NAMALWA (cell line): Measurements from ENCODE around the gene PRM1.
A peak's percentile ranks its signal among the peaks of the same experiment; 100 is the strongest.
"Not testable (repeated sequence)": the region's sequence is repeated elsewhere in the genome, so short reads cannot be mapped to it uniquely, and the experiment has no call there.

Experiments used
- DNase-seq: peaks from one replicate; pipeline ENCODE4 v3.0.0-alpha.2; 2015; ENCODE audit warnings: low spot score

PRM1 gene

GRCh38 chr16:11297492-11298142, 16.5 kb upstream of the PRM1 start:
- peak; percentile 98 for DNase-seq

DNA sequence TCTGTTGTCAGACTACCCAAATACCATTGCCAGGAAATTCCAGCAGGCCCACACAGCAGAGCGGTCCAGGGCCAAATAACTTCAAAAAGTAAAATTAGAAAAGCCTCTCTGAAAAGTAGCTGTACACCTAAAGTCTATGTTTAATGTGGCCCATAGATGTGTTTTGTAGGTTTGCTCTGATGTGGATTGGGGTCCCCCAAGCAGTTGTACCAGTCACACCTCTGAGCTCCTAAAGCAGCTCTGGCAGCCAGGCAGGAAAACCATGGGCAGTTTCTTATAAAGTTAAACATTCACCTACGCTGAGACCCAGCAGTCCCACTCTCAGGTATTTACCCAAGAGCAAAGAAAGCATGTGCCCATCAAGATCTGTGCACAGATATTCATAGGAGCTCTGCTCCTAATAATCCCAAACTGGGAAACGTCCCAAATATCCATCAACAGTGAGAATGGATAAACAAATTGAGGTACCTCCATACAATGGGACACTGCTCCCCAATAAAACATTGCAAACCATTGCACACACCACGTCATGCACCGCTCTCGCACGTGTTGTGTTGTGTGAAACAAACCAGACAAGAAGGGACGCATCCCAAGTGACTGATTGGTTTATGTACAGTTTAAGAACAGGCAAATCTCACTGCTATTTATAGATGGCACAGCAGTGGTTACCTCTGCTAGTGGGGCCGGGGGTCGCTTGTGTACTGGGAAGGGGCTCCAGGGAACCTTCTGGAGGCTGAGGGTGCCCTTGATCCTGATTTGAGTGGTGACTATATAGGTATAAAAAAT, 15.8 kb upstream of the PRM1 start:
- peak; percentile 81 for DNase-seq

DNA sequence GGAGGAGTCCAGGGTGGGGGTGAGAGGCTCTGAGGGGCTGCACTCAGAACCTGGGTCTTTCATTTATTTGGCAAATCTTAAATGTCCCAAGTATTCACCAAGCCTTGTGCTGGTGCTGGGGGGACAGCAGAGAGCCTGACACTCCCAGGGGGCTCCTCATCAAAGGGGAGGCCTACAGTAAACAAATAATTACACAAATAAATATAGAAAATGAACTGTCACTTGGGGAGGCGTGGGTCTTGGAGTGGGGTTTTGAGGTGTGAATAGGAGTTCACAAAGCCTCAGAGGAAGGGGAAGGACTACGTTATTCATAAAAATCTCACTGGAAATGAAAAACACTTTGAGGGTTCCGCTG, 15.2 kb upstream of the PRM1 start:
- peak; percentile 44 for DNase-seq

DNA sequence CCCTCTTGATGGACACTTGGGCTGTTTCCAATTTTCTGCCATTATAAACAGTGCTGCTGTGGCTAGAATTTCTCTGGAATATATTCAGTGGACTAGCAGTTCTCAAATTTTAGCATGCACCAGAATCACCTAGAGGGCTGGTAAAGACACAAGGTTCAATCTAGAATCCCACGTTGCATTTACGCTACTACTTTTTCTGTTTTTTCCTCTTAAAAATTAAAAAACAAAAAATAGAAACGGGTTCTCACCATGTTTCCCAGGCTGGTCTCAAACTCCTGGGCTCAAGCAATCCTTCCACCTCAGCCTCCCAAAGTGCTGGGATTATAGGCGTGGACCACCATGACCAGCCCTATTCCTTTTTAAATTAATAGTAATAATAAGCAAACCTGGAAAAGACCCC, 14.5 kb upstream of the PRM1 start:
- no peak for DNase-seq

DNA sequence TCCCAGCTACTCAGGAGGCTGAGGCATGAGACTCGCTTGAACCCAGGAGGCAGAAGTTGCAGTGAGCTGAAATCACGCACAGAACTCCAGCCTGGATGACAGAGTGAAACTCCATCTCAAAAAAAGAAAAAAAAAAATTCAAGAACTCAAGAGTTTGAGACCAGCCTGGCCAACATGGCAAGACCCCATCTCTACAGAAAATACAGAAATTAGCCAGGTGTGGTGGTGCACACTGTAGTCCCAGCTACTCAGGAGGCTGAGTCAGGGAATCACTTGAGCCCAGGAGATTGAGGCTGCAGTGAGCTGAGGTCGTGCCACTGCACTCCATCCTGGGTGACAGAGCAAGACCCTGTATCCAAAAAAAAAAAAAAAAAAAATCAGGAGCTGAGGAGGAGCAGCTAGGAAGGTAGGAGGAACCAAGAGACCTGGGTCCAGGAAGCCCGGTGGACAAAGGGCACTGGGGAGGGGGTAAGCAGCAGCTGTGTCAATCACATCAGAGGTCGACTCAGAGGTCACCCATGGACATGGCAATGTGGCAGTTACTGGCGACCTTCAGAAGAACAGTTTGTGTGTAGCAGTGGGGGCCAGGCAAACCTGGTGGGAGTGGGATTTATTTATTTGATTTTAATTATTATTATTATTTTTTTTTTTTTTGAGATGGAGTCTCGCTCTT, 11.1 kb upstream of the PRM1 start:
- DNase-seq, result no peak

GRCh38 chr16:11291091-11291703, 10.1 kb upstream of the PRM1 start:
- DNase-seq, result no peak

- DNase-seq, result no peak
Measured at GRCh38 chr16:11290102-11290893, 9.2 kb upstream of the PRM1 start.

DNA sequence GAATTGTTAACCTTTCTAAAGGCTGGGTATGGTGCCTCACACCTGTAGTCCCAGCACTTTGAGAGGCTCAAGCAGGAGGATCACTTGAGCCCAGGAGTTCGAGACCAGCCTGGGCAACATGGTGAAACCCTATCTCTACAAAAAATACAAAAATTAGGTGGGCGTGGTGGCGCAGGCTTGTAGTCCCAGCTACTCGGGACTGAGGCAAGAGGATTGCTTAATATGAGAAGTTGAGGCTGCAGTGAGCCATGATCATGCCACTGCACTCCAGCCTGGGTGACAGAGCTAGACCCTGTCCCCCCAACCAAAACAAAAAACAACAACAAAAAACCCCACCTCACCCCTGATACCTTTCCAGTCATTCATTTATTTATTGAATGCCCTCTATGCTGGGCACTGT, 8.6 kb upstream of the PRM1 start:
- not testable (repeated sequence) for DNase-seq

- no peak for DNase-seq
Measured at GRCh38 chr16:11289202-11289601, 8.1 kb upstream of the PRM1 start.

- DNase-seq, result no peak
Measured at GRCh38 chr16:11285842-11286241, 4.7 kb upstream of the PRM1 start.

DNA sequence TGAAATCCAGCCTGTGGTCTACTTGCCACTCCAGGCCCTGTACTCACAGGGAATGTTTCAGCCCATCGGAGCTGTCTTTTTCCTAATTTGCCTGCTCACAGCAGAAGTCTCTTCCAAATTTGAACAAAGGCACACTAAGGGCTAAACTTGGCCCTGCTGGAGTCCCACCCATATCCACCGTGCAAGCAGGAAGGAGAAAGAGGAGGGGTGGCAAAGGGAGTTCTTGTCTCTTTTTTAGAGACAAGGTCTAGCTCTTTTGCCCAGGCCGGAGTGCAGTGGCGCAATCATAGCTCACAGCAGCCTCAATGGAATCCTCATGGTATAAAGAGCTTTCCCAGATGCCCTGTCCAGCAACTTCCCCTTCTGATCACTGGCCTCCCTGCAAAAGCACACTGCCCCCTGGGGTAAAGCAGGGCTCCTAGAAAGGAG, 2.7 kb upstream of the PRM1 start:
- DNase-seq, result no peak

GRCh38 chr16:11278681-11279628, 2.2 kb downstream of the PRM1 start:
- DNase-seq, result no peak

- DNase-seq, result no peak
Measured at GRCh38 chr16:11277607-11278337, 3.4 kb downstream of the PRM1 start.

GRCh38 chr16:11276896-11277593, 4.1 kb downstream of the PRM1 start:
- DNase-seq, result no peak

GRCh38 chr16:11276143-11276895, 4.8 kb downstream of the PRM1 start, which contains the start of gene PRM2:
Gene PRM2 (minus strand): TSS chr16:11276480. CDS start chr16:11276370, 110 bp downstream.
- no peak for DNase-seq

DNA sequence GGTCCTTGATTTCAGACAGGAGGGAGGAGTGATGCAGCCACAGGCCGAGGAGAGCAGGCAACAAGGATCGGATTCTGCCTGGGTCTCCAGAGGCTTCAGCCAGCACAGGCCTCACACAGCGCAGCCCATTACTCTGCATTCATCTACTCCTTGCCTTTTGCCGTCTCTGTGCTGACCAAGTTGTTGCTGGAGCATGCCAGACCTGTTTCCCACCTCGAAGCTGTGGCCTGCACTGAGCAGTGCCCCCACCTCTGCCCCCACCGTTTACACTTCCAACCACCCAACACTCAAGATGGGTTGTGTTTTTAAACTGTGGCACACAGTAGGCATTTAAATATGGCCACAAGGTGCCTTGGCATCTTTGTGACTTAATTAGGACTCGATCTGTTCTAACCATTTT, 6.2 kb downstream of the PRM1 start:
- no peak for DNase-seq

GRCh38 chr16:11273721-11274324, 7.3 kb downstream of the PRM1 start:
- no peak for DNase-seq
